Astrocyte (in vitro differentiated cells and primary cell): Measurements from ENCODE around the gene PTMA.

ENCODE experiments used
- CTCF ChIP-seq: IDR thresholded peaks from 2 replicates; pipeline ENCODE4 v1.5.1; 2011; ENCODE audit warnings: low read depth, mild to moderate bottlenecking, inconsistent platforms, low read length, moderate library complexity; ENCODE audit not compliant: insufficient read depth
- EZH2 ChIP-seq: IDR thresholded peaks from 2 replicates; pipeline ENCODE4 v1.6.1; 2012; ENCODE audit warnings: mild to moderate bottlenecking, low read length, inconsistent platforms; ENCODE audit not compliant: insufficient read depth

- TF ChIP-seq CTCF, result no peak
- TF ChIP-seq EZH2, result no peak
These were observed 46.8 kb upstream of the PTMA start for GRCh38 chr2:231661422-231662027.
